Activated gamma-delta T cell treated with anti-CD3 and anti-CD28 coated beads, Interleukin-2, amount 50 U/mL, for 16 hours (primary cell): ENCODE results near the gene PSMB4.

Experiments
- DNase-seq: peaks from one replicate; pipeline ENCODE4 v3.0.0-alpha.2; 2020; ENCODE audit warnings: low read depth

PSMB4 gene

DNA sequence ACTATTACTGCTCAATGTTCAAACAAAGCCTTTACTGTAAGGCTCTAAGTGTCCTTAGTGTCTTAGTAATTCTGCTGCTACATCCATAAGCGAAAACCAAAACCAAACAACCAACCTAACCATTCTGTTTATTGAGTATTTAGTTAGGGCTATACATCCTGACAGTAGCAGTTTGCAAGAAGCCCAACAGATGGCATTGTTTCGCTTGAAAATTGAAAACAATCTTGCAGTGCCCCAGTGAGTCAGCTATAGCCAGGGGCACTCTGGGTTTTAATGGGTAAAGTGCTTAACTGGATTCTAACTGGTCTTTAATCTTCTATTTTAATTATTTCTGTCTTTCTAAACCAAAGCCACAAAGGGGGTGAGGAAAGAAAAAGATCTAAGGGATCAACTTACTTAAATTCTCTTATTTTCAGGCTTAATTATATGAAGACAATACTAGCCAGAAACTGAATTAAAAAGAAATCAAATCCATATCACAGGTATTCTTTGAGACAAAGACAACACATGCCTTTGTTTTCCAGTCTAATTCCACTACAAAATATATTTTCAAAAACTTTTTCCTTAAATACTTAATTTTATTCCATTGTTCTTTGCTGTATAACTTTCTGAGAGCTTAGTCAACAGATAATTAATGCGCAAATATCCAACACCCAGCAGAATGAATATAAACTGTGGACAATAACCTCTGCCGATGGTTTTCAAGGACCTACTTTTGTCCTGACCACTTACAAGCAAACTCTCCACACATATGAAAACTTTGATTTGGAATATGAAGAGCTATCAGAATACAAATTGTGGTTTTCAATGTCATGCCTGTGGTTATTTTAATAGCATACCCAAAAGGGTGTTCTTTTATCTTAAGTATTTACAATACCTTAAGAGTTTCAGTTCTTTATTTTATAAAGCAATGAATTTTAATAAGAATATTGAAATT lies 44.7 kb downstream of the PSMB4 start:
- peak; percentile 45 for DNase-seq

DNA sequence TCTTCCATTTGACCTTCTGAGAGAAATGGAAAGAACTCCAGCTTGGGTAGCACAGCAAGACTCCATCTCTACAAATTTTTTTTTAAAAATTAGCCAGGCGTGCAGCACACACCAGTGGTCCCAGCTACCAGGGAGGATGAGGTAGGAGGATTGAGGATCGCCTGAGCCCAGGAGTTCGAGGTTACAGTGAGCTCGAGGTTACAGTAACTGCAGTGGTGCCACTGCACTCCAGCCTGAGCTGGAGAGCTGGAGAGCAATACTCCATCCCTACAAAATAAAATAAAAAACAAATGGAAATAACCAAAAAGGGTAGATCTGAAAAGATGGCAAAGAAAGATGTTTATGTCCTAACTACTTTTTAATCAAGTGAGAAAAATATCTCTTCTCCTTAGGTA lies 45.4 kb downstream of the PSMB4 start:
- no peak for DNase-seq

DNA sequence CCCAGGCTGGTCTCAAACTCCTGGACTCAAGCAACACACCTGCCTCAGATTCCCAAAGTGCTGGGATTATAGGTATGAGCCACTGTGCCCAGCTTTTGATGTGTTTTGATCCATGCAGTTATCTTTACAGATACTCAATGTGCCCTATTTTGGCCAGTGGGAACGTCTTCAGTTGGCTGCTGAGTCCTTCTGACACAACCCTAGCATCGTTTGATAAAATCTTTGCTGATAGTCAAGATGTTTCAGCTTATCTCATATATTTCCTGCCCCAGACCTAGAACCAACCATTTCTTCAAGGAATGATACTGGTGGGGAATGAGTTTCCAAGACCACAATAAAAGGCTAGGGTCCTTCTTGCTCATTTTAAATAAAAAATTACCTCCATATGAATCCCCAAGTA lies 48.3 kb downstream of the PSMB4 start:
- no peak for DNase-seq
